Nephron (organoid): ENCODE measurements around the gene KLHL3.
A peak's percentile ranks its signal among the peaks of the same experiment; 100 is the strongest.

ENCODE experiments used
- H3K27ac Mint-ChIP-seq, 3 experiments: 2 replicates each; pipeline ENCODE4 v1.8.0; 2020; ENCODE audit warnings: mixed read lengths in 3 of 3, mild to moderate bottlenecking in 2 of 3, moderate library complexity in 1 of 3
- H3K27me3 Mint-ChIP-seq: 2 replicates; pipeline ENCODE4 v1.8.0; 2021; ENCODE audit warnings: low read depth, mild to moderate bottlenecking, moderate library complexity, mixed read lengths
- H3K36me3 Mint-ChIP-seq: 2 replicates; pipeline ENCODE4 v1.8.0; 2020; ENCODE audit warnings: low read depth, mixed read lengths
- H3K4me1 Mint-ChIP-seq: 2 replicates; pipeline ENCODE4 v1.8.0; 2020; ENCODE audit warnings: mixed read lengths
- H3K4me3 Mint-ChIP-seq, 3 experiments: 2 replicates each; pipeline ENCODE4 v1.8.0; 2020; ENCODE audit warnings: mild to moderate bottlenecking in 3 of 3, mixed read lengths in 3 of 3, moderate library complexity in 2 of 3
- H3K9me3 Mint-ChIP-seq: 2 replicates; pipeline ENCODE4 v1.8.0; 2020; ENCODE audit warnings: mixed read lengths
- CTCF ChIP-seq, 3 experiments: fragments of 200-600 bp; sonication (generic); IDR thresholded peaks; one replicate each; pipeline ENCODE4 v1.5.0; 2021; ENCODE audit warnings: antibody characterized with exemption in 3 of 3; ENCODE audit not compliant: unreplicated experiment in 3 of 3

Gene KLHL3

GRCh38 chr5:137754961-137755762 is 19.3 kb upstream of the KLHL3 start:
- no peak for TF ChIP-seq CTCF (IDR thresholded peaks at IDR 0.05; ENCODE audit: unreplicated experiment in 3 of 3)
- peak overlapping the region; percentile 96 to 99 (median 96) for H3K4me3 Mint-ChIP-seq
- peaks cover 29% of the 10 kb centered on the region for H3K36me3 Mint-ChIP-seq
- peaks cover 17% of the 10 kb centered on the region for H3K4me1 Mint-ChIP-seq
- H3K27me3 Mint-ChIP-seq, result no peaks in the 10 kb centered on the region
- H3K9me3 Mint-ChIP-seq, result no peaks in the 10 kb centered on the region
- peak overlapping the region; percentile 100 for H3K27ac Mint-ChIP-seq

GRCh38 chr5:137754188-137754960 is 18.5 kb upstream of the KLHL3 start, which contains the start of gene HNRNPA0:
TSS of gene HNRNPA0 (minus strand) at chr5:137754363. CDS start at chr5:137754066, 297 bp downstream.
- no peak for TF ChIP-seq CTCF (IDR thresholded peaks at IDR 0.05; ENCODE audit: unreplicated experiment in 3 of 3)
- Mint-ChIP-seq H3K9me3 (no peaks in the 10 kb centered on the region), H3K27me3 (no peaks in the 10 kb centered on the region), H3K36me3 (peaks cover 31% of the 10 kb centered on the region), H3K4me1 (peaks cover 19% of the 10 kb centered on the region), H3K4me3 (peak within 1 kb of the TSS; percentile 96 to 99 (median 96)), H3K27ac (peak within 1 kb of the TSS; percentile 100)

- H3K27ac Mint-ChIP-seq, result peak overlapping the region; percentile 100
- H3K36me3 Mint-ChIP-seq, result peaks cover 31% of the 10 kb centered on the region
- no peaks in the 10 kb centered on the region for H3K27me3 Mint-ChIP-seq
- H3K4me3 Mint-ChIP-seq, result peak overlapping the region; percentile 96 to 99 (median 96)
- TF ChIP-seq CTCF (IDR thresholded peaks at IDR 0.05; ENCODE audit: unreplicated experiment in 3 of 3), result no peak
- H3K9me3 Mint-ChIP-seq, result no peaks in the 10 kb centered on the region
- peaks cover 19% of the 10 kb centered on the region for H3K4me1 Mint-ChIP-seq
These were observed 17.9 kb upstream of the KLHL3 start for GRCh38 chr5:137753691-137754187.

GRCh38 chr5:137752905-137753690 is 17.2 kb upstream of the KLHL3 start:
- peak overlapping the region; percentile 100 for H3K27ac Mint-ChIP-seq
- H3K4me1 Mint-ChIP-seq, result peaks cover 19% of the 10 kb centered on the region
- H3K9me3 Mint-ChIP-seq, result no peaks in the 10 kb centered on the region
- H3K27me3 Mint-ChIP-seq, result no peaks in the 10 kb centered on the region
- no peak for TF ChIP-seq CTCF (IDR thresholded peaks at IDR 0.05; ENCODE audit: unreplicated experiment in 3 of 3)
- H3K36me3 Mint-ChIP-seq, result peaks cover 31% of the 10 kb centered on the region
- H3K4me3 Mint-ChIP-seq, result peak overlapping the region; percentile 96 to 99 (median 96)

- Mint-ChIP-seq H3K4me3 (peak overlapping the region; percentile 96 to 99 (median 96)), H3K4me1 (peaks cover 19% of the 10 kb centered on the region), H3K36me3 (peaks cover 31% of the 10 kb centered on the region), H3K27ac (peak overlapping the region; percentile 23 to 100 (median 100)), H3K27me3 (no peaks in the 10 kb centered on the region), H3K9me3 (no peaks in the 10 kb centered on the region)
- TF ChIP-seq CTCF (IDR thresholded peaks at IDR 0.05; ENCODE audit: unreplicated experiment in 3 of 3), result peak; percentile 71 to 80 (median 76)
These were observed 16.1 kb upstream of the KLHL3 start for GRCh38 chr5:137751869-137752491.
